DMS114 treated with DMSO at 0.1 percent for 48 hours (cell line): ENCODE measurements around the gene NUTM2F.
A peak's percentile ranks its signal among the peaks of the same experiment; 100 is the strongest.
"Not testable (repeated sequence)": the region's sequence is repeated elsewhere in the genome, so short reads cannot be mapped to it uniquely, and the experiment has no call there.

Source experiments
- DNase-seq: peaks from one replicate; lab custom pipeline; 2025; ENCODE audit not compliant: unreplicated experiment; lab: John Stamatoyannopoulos, UW

Gene NUTM2F

GRCh38 chr9:94328544-94328943 lies at the start of gene NUTM2F:
NUTM2F (minus strand) TSS chr9:94328644; CDS start chr9:94328623, 21 bp downstream.
- DNase-seq = not testable (repeated sequence)

- not testable (repeated sequence) for DNase-seq
Observed at GRCh38 chr9:94375197-94375596, 46.8 kb upstream of the NUTM2F start.

GRCh38 chr9:94374176-94375056 lies 46.0 kb upstream of the NUTM2F start:
- DNase-seq = peak; percentile 80

- DNase-seq = not testable (repeated sequence)
Observed at GRCh38 chr9:94373779-94374175, 45.3 kb upstream of the NUTM2F start.

GRCh38 chr9:94370266-94370665 lies 41.8 kb upstream of the NUTM2F start:
- not testable (repeated sequence) for DNase-seq

GRCh38 chr9:94364093-94364614 lies 35.7 kb upstream of the NUTM2F start:
- DNase-seq = not testable (repeated sequence)

- DNase-seq = not testable (repeated sequence)
Observed at GRCh38 chr9:94357158-94357557, 28.7 kb upstream of the NUTM2F start.

- not testable (repeated sequence) for DNase-seq
Observed at GRCh38 chr9:94351901-94352723, 23.7 kb upstream of the NUTM2F start.

GRCh38 chr9:94348754-94349153 lies 20.3 kb upstream of the NUTM2F start:
- DNase-seq = not testable (repeated sequence)

GRCh38 chr9:94347451-94347850 lies 19.0 kb upstream of the NUTM2F start:
- DNase-seq = not testable (repeated sequence)

GRCh38 chr9:94341703-94342102 lies 13.3 kb upstream of the NUTM2F start:
- DNase-seq = not testable (repeated sequence)

GRCh38 chr9:94340750-94341149 lies 12.3 kb upstream of the NUTM2F start:
- DNase-seq = not testable (repeated sequence)

GRCh38 chr9:94339657-94340056 lies 11.2 kb upstream of the NUTM2F start:
- DNase-seq = not testable (repeated sequence)

GRCh38 chr9:94338723-94339122 lies 10.3 kb upstream of the NUTM2F start:
- not testable (repeated sequence) for DNase-seq

- DNase-seq = not testable (repeated sequence)
Observed at GRCh38 chr9:94336445-94336844, 8.0 kb upstream of the NUTM2F start.

- DNase-seq = not testable (repeated sequence)
Observed at GRCh38 chr9:94325583-94325982, 2.9 kb downstream of the NUTM2F start.

GRCh38 chr9:94323153-94323798 lies 5.2 kb downstream of the NUTM2F start:
- DNase-seq = not testable (repeated sequence)

- not testable (repeated sequence) for DNase-seq
Observed at GRCh38 chr9:94322342-94322940, 6.0 kb downstream of the NUTM2F start.

- not testable (repeated sequence) for DNase-seq
Observed at GRCh38 chr9:94317949-94318657, 10.3 kb downstream of the NUTM2F start.

- DNase-seq = not testable (repeated sequence)
Observed at GRCh38 chr9:94316236-94316635, 12.2 kb downstream of the NUTM2F start.
